D721Med (cell line): ENCODE data around the gene PRICKLE4.

Experiments
- DNase-seq: peaks from one replicate; pipeline ENCODE4 v3.0.0; 2011; ENCODE audit warnings: low spot score; ENCODE audit not compliant: insufficient read length
- FAIRE-seq: peaks from 2 replicates; lab custom pipeline; 2011; peaks lifted over from hg19 to GRCh38; lab: Jason Lieb, UNC
- CTCF ChIP-seq: IDR thresholded peaks from 2 replicates; pipeline ENCODE4 v1.5.1; 2012; ENCODE audit warnings: mild to moderate bottlenecking, control low read depth; ENCODE audit not compliant: insufficient read depth; ENCODE audit errors: missing control alignments

PRICKLE4 gene

DNA sequence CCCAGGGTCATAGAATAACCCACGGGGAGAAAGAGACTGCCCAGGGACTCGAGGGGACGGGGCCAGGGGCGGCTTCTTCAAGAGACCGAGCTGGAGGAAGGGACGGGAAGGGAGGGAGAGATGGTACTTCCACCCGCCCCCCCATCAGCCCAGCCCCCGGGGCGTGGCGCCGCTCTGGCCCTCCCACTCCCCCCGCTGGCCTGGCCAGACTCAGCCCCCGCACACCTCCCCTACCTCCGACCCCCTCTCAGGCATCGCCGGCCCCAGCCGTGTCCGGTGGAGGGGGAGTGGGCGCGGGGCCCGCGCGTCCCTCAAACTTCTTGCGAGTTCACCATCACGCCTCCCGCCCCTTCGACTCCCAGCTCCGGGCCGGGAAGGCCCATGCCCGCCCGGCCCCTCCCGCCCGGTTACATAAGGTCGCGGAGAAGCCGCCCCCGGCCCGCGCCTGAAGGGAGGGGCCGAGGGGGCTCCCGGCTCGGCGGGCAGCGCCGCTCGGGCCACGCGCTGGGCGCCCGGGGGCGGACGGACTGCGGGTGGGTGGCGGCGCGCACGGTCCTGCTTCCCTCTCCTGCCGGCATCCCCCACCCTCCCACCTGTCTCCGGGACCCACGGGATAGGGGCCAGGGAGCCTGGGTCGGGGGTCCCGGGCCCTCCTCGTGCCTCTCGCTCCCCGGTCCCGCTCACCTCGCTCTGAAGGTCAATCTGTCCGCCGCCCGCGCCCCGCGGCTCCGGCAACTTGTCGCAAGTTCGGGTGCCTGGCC, 45.7 kb upstream of the PRICKLE4 start:
- FAIRE-seq (no peak), DNase-seq (peak; percentile 57)
- TF ChIP-seq CTCF = no peak

GRCh38 chr6:41735427-41736185, 45.0 kb upstream of the PRICKLE4 start, which contains the start of gene TFEB:
TSS of gene TFEB (minus strand) at chr6:41735608. CDS start at chr6:41691213, 44,395 bp downstream.
- TF ChIP-seq CTCF = peak; percentile 82
- FAIRE-seq (no peak), DNase-seq (peak; percentile 85)

DNA sequence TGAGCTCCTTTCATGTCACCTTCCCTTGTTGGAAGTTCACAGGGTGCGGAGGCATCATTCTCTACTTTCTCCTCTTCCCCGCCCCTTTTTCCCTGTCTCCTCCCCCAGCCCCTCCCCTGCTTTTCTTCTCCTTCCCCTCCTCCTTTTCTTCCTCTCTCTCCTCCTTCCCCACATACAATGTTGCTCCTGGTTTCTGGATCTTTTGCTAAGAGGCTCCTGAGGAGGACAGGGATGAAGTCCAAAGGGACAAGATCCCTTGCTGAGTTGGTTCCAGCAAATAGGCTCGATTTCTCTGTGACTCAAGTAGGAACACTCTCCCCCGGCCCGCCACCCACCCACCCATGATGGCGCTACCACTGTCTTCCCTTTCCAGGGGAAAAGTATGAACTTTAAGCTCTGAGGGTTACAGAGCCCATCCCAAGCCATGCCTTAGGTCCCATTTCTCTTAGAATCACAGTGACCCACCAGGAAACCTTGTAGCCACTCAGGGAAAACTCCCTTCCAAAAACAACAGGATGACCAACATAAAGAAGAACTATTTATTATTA, 44.3 kb upstream of the PRICKLE4 start:
- FAIRE-seq (no peak), DNase-seq (no peak)
- no peak for TF ChIP-seq CTCF

DNA sequence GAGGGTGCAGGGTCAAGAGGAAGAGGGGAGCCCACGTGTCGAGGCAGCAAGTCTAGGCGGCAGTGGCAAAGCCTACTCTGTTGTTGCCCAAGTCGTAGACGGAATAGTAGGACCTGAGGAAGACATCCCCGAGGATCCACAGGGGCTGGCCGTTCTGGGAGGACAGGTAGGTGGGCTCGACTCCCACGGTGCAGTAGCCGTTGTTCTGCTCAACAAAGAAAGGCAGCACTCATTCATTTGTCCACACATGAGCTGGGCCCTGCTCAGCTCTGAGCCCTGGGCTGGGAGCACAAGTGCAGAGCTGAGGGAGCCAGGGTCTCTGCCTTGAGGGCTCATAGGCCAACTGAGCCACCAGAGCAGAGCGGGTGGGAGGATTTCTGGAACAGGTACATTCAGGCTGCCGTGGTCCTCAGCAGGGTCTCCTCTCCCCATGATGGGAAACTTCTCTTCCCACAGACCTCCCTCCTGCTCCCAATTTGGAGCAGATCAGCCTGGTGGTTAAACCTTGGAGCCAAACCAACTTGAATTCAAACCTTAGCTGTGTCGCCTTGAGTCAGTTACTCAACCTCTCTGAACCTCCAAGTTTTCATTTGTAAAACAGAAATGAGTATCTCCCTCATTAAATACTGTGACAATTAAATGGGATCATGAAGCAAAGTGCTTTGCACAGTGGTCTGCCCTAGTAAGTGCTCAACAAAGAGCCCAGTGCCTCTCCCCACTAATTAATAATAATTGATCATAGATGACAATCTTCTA, 43.6 kb upstream of the PRICKLE4 start:
- FAIRE-seq = no peak
- no peak for DNase-seq
- TF ChIP-seq CTCF = no peak

DNA sequence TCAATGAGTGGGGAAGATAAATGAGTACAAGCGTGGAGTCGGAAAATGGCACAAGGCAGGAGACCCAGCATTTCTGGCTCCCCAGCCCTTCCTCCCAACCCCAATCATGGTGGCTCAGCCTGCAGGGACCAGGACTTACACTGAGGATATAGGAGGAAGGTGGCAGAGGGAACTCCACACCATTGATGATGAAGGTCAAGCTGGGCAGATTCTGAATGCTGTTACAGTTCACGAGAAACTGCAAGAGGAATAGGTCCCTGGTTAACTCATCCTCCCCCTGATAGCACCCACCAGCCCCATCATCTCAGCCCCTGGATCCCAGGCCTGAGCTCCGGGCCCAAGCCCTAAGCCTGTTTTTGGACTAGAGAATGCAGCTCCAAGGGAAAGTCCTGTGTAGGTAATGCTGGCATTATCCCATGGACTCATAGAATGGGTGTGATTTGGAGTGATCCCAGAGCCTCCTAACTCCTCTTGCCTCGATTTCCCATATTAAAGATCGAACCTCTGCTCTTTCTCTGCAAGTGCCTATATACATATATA, 42.9 kb upstream of the PRICKLE4 start:
- TF ChIP-seq CTCF = no peak
- no peak for DNase-seq
- no peak for FAIRE-seq

GRCh38 chr6:41739041-41739440, 41.5 kb upstream of the PRICKLE4 start:
- no peak for DNase-seq

More at GRCh38 chr6:41739041-41739440, 41.5 kb upstream of the PRICKLE4 start:
- TF ChIP-seq CTCF = no peak
- FAIRE-seq = no peak
